Vagina (tissue), 2 donors: ENCODE measurements around the gene HOPX. TPM values are rescaled to one million over a fixed set of nuclear protein-coding genes. Genes with fewer than 3 reads are reported as not detected.
"Not testable (repeated sequence)": the region's sequence is repeated elsewhere in the genome, so short reads cannot be mapped to it uniquely, and the experiment has no call there.

Source experiments
- DNase-seq, 2 donors: peaks; one replicate each; pipeline ENCODE4 v3.0.0-alpha.2; 2017; ENCODE audit errors: extremely low spot score in 2 of 2
- H3K27ac ChIP-seq: fragments of 200-600 bp; sonication (generic); one replicate; pipeline ENCODE4 v1.5.1; 2019
- H3K27me3 ChIP-seq: fragments of 200-600 bp; sonication (generic); one replicate; pipeline ENCODE4 v1.5.1; 2019
- H3K36me3 ChIP-seq, 2 donors: fragments of 200-600 bp; sonication (generic); one replicate each; pipeline ENCODE4 v1.5.1; 2017 to 2019
- H3K4me1 ChIP-seq: fragments of 200-600 bp; sonication (generic); one replicate; pipeline ENCODE4 v1.5.1; 2019
- H3K4me3 ChIP-seq, 2 donors: fragments of 200-600 bp; sonication (generic); 1 replicate in 1 of 2; 2 replicates in 1 of 2; pipeline ENCODE4 v1.5.1; 2016 to 2019
- H3K9me3 ChIP-seq: fragments of 200-600 bp; sonication (generic); one replicate; pipeline ENCODE4 v1.5.1; 2019
- CTCF ChIP-seq, 3 experiments: fragments of 450-650 bp in 2 of 3; fragments of 200-600 bp in 1 of 3; sonication (generic) in 1 of 3; IDR thresholded peaks; one replicate each; pipeline ENCODE4 v1.5.1; 2017 to 2019; ENCODE audit warnings: antibody characterized with exemption in 3 of 3, mild to moderate bottlenecking in 2 of 3, moderate library complexity in 2 of 3
- POLR2A ChIP-seq, 2 donors: fragments of 450-650 bp; IDR thresholded peaks; one replicate each; pipeline ENCODE4 v1.6.1; 2017; ENCODE audit warnings: antibody characterized with exemption in 2 of 2, mild to moderate bottlenecking in 2 of 2, moderate library complexity in 2 of 2
- POLR2AphosphoS5 ChIP-seq, 2 donors: sonication (generic); formaldehyde crosslinking; IDR thresholded peaks; one replicate each; pipeline ENCODE4 v1.9.0; 2017; ENCODE audit warnings: antibody characterized with exemption in 2 of 2, mild to moderate bottlenecking in 2 of 2, low read depth in 1 of 2; ENCODE audit not compliant: insufficient read depth in 1 of 2
- intact Hi-C: fragments of 100-400 bp; cut with DNase I; formaldehyde crosslinking; loops from one replicate; pipeline ENCODE4 v1.15.1; 2023
- total RNA-seq: library from RNA; depleted of rRNA; stranded (reverse); fragments of >200 nt; gene quantifications from one replicate; pipeline ENCODE4 v1.2.3, GENCODE V29; 2016

The HOPX gene
- total RNA-seq, 1 donor from 2014 or later = 112 TPM

- Histone ChIP-seq H3K9me3 (no peaks in the 10 kb centered on the region), H3K36me3 (no peaks in the 10 kb centered on the region), H3K4me3 (no peak overlapping the region), H3K27me3 (no peaks in the 10 kb centered on the region), H3K27ac (no peak overlapping the region), H3K4me1 (no peaks in the 10 kb centered on the region)
- intact Hi-C loops = no loop called here
- TF ChIP-seq POLR2AphosphoS5 (IDR thresholded peaks at IDR 0.05; ENCODE audit: insufficient read depth in 1 of 2, low read depth in 1 of 2) (no peak), POLR2A (IDR thresholded peaks at IDR 0.05) (no peak), CTCF (IDR thresholded peaks at IDR 0.05) (no peak)
- no peak for DNase-seq
Observed at GRCh38 chr4:56696056-56696455, 15.0 kb upstream of the HOPX start.

GRCh38 chr4:56693476-56693875 is 12.4 kb upstream of the HOPX start:
- H3K27ac ChIP-seq, H3K36me3 ChIP-seq, DNase-seq, H3K4me1 ChIP-seq, H3K27me3 ChIP-seq, H3K4me3 ChIP-seq, intact Hi-C loops, H3K9me3 ChIP-seq: not testable (repeated sequence)

GRCh38 chr4:56692576-56692975 is 11.5 kb upstream of the HOPX start:
- DNase-seq = no peak
- H3K4me3 ChIP-seq = no peak overlapping the region
- H3K9me3 ChIP-seq = no peaks in the 10 kb centered on the region
- TF ChIP-seq POLR2AphosphoS5 (IDR thresholded peaks at IDR 0.05; ENCODE audit: insufficient read depth in 1 of 2, low read depth in 1 of 2) = no peak
- TF ChIP-seq CTCF (IDR thresholded peaks at IDR 0.05) = no peak
- no peak for TF ChIP-seq POLR2A (IDR thresholded peaks at IDR 0.05)
- intact Hi-C loops = no loop called here
- H3K4me1 ChIP-seq = no peaks in the 10 kb centered on the region
- H3K27ac ChIP-seq = no peak overlapping the region
- no peaks in the 10 kb centered on the region for H3K27me3 ChIP-seq
- no peaks in the 10 kb centered on the region for H3K36me3 ChIP-seq

GRCh38 chr4:56691425-56691824 is 10.3 kb upstream of the HOPX start:
- no peak overlapping the region for H3K27ac ChIP-seq
- H3K27me3 ChIP-seq = no peaks in the 10 kb centered on the region
- DNase-seq = no peak
- intact Hi-C loops = no loop called here
- H3K4me3 ChIP-seq = no peak overlapping the region
- H3K4me1 ChIP-seq = no peaks in the 10 kb centered on the region
- TF ChIP-seq CTCF (IDR thresholded peaks at IDR 0.05) (no peak), POLR2AphosphoS5 (IDR thresholded peaks at IDR 0.05; ENCODE audit: insufficient read depth in 1 of 2, low read depth in 1 of 2) (no peak), POLR2A (IDR thresholded peaks at IDR 0.05) (no peak)
- H3K9me3 ChIP-seq = no peaks in the 10 kb centered on the region
- H3K36me3 ChIP-seq = no peaks in the 10 kb centered on the region

- no peak for TF ChIP-seq POLR2AphosphoS5 (IDR thresholded peaks at IDR 0.05; ENCODE audit: insufficient read depth in 1 of 2, low read depth in 1 of 2)
- no peak for TF ChIP-seq POLR2A (IDR thresholded peaks at IDR 0.05)
- TF ChIP-seq CTCF (IDR thresholded peaks at IDR 0.05) = no peak
Observed at GRCh38 chr4:56690393-56690792, 9.3 kb upstream of the HOPX start.

More at GRCh38 chr4:56690393-56690792, 9.3 kb upstream of the HOPX start:
- H3K27ac ChIP-seq = no peak overlapping the region
- no peak for DNase-seq
- H3K4me1 ChIP-seq = no peaks in the 10 kb centered on the region
- no peaks in the 10 kb centered on the region for H3K36me3 ChIP-seq
- no peak overlapping the region for H3K4me3 ChIP-seq
- intact Hi-C loops = no loop called here
- no peaks in the 10 kb centered on the region for H3K27me3 ChIP-seq
- no peaks in the 10 kb centered on the region for H3K9me3 ChIP-seq
